HPDE6-E6E7 (cell line): Measurements from ENCODE around the gene MAP7D3.
"Not testable (repeated sequence)": the region's sequence is repeated elsewhere in the genome, so short reads cannot be mapped to it uniquely, and the experiment has no call there.

Experiments
- DNase-seq: peaks from one replicate; pipeline ENCODE4 v3.0.0; 2011; ENCODE audit warnings: missing footprints; ENCODE audit errors: extremely low spot score

MAP7D3 gene

DNA sequence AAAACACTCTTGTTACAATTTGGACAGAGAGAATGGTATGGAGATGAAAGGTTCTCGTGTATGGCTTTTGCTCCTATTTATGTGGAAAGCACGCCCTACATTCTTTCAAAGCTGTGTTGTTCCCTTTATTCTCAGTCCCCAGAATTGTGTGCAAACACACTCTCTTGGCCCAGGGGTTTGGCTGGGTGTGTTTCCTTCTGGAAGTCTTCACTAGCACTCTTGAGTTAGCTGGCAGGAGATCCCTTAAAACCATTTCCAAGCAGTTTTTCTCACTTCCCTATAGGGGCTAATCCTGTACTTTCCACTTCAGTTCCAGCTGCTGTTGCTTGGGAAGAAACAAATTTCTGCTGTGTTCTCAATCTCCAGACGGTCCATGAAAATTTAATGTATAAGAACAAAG, 68.8 kb downstream of the MAP7D3 start:
- no peak for DNase-seq

- no peak for DNase-seq
Observed at GRCh38 chrX:136179133-136179532, 72.1 kb downstream of the MAP7D3 start.

DNA sequence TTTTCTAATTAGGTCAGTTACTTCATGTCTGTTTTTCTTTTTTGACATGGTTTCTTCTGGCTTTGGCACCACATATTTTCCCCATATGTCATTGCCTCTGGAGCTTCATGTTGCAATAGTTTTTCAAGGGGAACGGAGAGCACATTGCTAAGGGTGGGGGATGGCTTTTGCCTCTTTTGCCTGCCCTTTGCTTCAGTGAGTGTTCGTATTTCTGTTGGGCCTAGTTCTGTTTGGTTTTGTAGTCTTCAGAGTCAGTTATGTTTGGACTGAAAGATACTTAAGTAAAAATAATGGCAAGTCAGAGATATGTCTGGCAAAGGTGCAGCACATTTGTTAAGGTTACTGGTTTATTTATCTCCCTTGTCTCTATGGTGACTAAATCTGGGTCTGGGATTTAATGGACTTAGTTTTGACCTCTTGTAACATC, 74.8 kb downstream of the MAP7D3 start:
- DNase-seq, result no peak

- DNase-seq, result no peak
Observed at GRCh38 chrX:136171420-136171819, 79.8 kb downstream of the MAP7D3 start.

DNA sequence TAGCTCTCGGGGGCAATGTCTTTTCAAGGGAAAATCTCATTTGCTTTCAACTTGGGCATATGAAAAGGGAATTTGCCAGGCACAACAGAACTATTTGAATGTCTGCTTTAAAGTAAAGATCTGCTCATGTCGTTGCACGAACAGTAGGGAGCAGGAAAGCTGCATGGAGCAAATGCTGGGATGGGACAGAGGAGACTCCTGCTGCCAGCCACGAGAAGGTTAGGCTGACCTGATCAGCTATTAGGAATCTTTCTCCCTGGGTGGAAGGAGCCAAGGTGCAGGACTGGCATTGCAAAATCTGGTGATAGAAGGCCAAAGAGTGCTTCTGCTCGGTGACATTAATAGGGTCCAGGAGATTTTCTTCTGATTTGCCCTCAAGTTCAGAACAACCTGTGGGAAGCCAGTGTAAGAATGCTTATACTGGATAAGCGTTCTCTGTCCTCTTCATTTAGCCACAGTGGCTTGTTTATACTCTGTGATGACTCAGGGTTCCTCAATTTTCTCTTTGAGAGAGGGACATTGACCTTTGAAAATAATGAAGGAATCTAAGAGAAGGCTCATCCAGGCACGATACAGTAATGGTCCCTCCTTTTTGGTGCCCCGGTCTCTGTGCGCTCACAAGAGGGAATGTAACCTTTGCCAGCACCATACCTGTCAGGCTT, 80.9 kb downstream of the MAP7D3 start:
- no peak for DNase-seq

DNA sequence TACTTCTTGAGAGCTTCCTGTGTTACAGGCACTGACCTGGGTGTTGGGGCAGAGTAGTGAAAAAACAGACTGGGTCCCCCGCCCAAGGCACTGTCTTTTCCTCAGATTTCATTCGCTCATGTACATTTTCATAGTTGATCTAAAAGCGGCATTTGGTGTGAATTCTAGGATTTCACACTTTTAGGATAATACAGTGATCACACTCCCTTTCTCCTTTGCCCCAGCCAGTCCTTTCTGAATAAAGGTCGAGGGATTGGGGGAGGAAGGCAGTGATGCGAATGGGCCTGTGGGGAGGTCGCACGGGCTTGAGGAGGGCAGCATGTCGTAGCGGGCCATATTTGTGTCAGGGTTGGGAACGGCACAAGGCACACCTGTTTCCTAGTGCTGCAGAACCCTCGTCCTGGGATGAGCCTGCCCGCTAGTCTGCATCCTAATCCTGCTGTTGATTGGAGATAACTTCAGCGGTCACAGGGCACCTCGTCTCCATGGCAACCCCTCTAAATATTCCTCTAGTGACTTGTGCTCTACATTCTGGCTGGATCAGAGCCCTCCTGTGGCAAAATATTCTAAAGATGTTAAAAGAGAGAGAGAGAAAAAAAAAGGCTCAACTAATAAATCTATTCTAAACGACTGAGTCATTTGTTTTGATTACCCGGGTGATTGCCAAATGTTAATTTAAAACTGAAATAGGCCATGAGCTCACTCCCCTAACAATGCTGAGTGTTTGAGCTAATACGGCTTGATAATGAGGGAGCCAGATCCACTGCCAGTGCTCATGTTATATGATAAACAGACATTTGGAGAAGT, 82.1 kb downstream of the MAP7D3 start:
- no peak for DNase-seq

- not testable (repeated sequence) for DNase-seq
Observed at GRCh38 chrX:136167989-136168388, 83.2 kb downstream of the MAP7D3 start.

DNA sequence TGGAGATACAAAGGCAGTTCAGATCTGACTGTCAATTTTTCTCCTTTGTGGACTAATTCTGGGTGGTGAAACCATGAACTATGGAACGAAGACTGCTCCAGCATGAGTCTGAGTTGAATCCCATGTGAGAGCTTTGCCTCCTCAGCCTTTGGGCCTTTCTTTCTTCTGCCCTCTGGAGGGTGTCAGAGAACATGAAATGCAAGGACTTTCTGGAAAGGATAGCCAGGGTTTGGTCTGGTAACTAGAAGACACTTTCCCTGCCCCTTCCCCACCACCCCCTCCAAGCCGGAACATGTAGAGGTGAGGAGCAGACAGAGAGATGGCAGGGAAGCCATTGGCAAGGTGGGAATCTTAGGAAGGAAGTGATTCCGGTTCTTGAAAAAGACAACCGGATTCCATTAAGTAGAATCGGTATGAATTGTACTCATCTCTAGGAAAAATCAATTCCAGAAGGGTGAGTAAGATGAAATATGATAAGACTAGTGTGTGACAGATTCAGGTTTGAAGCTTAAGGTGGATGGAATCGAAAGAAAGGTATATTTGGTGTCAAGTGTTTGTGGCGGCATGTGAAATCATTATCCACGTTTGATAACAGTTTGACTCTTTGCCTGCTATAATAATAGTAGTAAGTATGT, 84.9 kb downstream of the MAP7D3 start:
- no peak for DNase-seq

GRCh38 chrX:136165406-136165805, 85.8 kb downstream of the MAP7D3 start:
- no peak for DNase-seq

GRCh38 chrX:136163689-136164088, 87.5 kb downstream of the MAP7D3 start:
- DNase-seq, result no peak
